A549 (cell line): ENCODE measurements around the gene SCUBE1. TPM values are rescaled to one million over a fixed set of nuclear protein-coding genes. Genes with fewer than 3 reads are reported as not detected.

Experiments used
- ATAC-seq, 2 experiments: fragments of 200-7000 bp in 1 of 2; fragments of >200 bp in 1 of 2; cut with Nextera tagmentation in 1 of 2; cut with Tn5 transposase in 1 of 2; 3 replicates each; pipeline versions ENCODE4 v1.8.0 to v1.9.1; 2018 to 2020; ENCODE audit warnings: mild to moderate bottlenecking in 1 of 2, moderate library complexity in 1 of 2
- CTCF ChIA-PET: fragments of 300-600 bp; sonication (Branson Sonifier 250); formaldehyde crosslinking; extraction: SDS; loops from one replicate; lab custom pipeline; 2021; ENCODE audit warnings: antibody characterized with exemption, inconsistent platforms; lab: Yijun Ruan, JAX
- POLR2A ChIA-PET: fragments of 350-600 bp; formaldehyde crosslinking; extraction: SDS; loops from one replicate; lab custom pipeline; 2021; ENCODE audit warnings: antibody characterized with exemption, inconsistent platforms; lab: Yijun Ruan, JAX
- DNase-seq, 2 experiments: peaks; one replicate each; pipeline versions ENCODE4 v3.0.0 to v3.0.0-alpha.2; 2011 to 2016; ENCODE audit warnings: low read depth in 1 of 2, low spot score in 1 of 2
- FAIRE-seq: peaks from 2 replicates; lab custom pipeline; 2011; peaks lifted over from hg19 to GRCh38; lab: Jason Lieb, UNC
- H3K27ac ChIP-seq, 2 experiments: fragments of >200 bp; sonication (Bioruptor Twin); formaldehyde crosslinking; 3 replicates each; pipeline ENCODE4 v1.5.1; 2016 to 2017
- H3K4me1 ChIP-seq: fragments of >200 bp; sonication (Bioruptor Twin); formaldehyde crosslinking; 3 replicates; pipeline ENCODE4 v1.6.1; 2016
- H3K4me2 ChIP-seq: fragments of >200 bp; sonication (Bioruptor Twin); formaldehyde crosslinking; 3 replicates; pipeline ENCODE4 v1.6.1; 2016
- H3K4me3 ChIP-seq: fragments of >200 bp; sonication (Bioruptor Twin); formaldehyde crosslinking; 3 replicates; pipeline ENCODE4 v1.5.1; 2016
- H3K9me3 ChIP-seq: fragments of >200 bp; sonication (Bioruptor Twin); formaldehyde crosslinking; 3 replicates; pipeline ENCODE4 v1.6.1; 2016
- BHLHE40 ChIP-seq: IDR thresholded peaks from 2 replicates; pipeline ENCODE4 v1.6.1; 2012; ENCODE audit warnings: low read depth, low read length, inconsistent platforms
- CBX2 ChIP-seq: fragments of 200-600 bp; sonication (generic); IDR thresholded peaks from 2 replicates; pipeline ENCODE4 v1.6.1; 2016; ENCODE audit warnings: low read depth, mild to moderate bottlenecking, borderline replicate concordance
- CBX8 ChIP-seq: fragments of 200-600 bp; sonication (generic); IDR thresholded peaks from 2 replicates; pipeline ENCODE4 v1.6.1; 2016
- CEBPB ChIP-seq, 2 experiments: fragments of >200 bp in 1 of 2; sonication (Bioruptor Twin) in 1 of 2; formaldehyde crosslinking in 1 of 2; IDR thresholded peaks; 2 replicates each; pipeline ENCODE4 v1.6.1; 2012 to 2016
- CHD2 ChIP-seq: fragments of 150-350 bp; IDR thresholded peaks from 2 replicates; pipeline ENCODE4 v1.6.1; 2014; ENCODE audit warnings: low read length; ENCODE audit not compliant: partially characterized antibody
- EHF ChIP-seq: fragments of 250-450 bp; sonication (Bioruptor Pico); IDR thresholded peaks from 2 replicates; pipeline ENCODE4 v1.5.0; 2020; ENCODE audit warnings: mild to moderate bottlenecking
- FOSB ChIP-seq: fragments of 250-450 bp; sonication (Bioruptor Pico); IDR thresholded peaks from 2 replicates; pipeline ENCODE4 v1.5.0; 2020; ENCODE audit warnings: mild to moderate bottlenecking, moderate library complexity
- FOSL2 ChIP-seq, 2 experiments: fragments of 450-650 bp in 1 of 2; fragments of >200 bp in 1 of 2; sonication (Bioruptor Twin) in 1 of 2; formaldehyde crosslinking; IDR thresholded peaks; 2 replicates each; pipeline versions ENCODE4 v1.5.0 to v1.6.1; 2016 to 2020; ENCODE audit warnings: mild to moderate bottlenecking in 1 of 2, moderate library complexity in 1 of 2
- FOXS1 ChIP-seq: fragments of 250-450 bp; sonication (Bioruptor Pico); IDR thresholded peaks from 2 replicates; pipeline ENCODE4 v1.5.0; 2020; ENCODE audit warnings: mild to moderate bottlenecking, moderate library complexity
- GATA3 ChIP-seq: IDR thresholded peaks from 2 replicates; pipeline ENCODE4 v1.6.1; 2012; ENCODE audit warnings: borderline replicate concordance
- JUNB ChIP-seq: fragments of >200 bp; sonication (Bioruptor Twin); formaldehyde crosslinking; IDR thresholded peaks from 2 replicates; pipeline ENCODE4 v1.6.1; 2016
- KDM1A ChIP-seq: fragments of 200-600 bp; sonication (generic); IDR thresholded peaks from 2 replicates; pipeline ENCODE4 v1.6.1; 2016; ENCODE audit warnings: low read depth, mild to moderate bottlenecking
- KDM5A ChIP-seq: fragments of 200-600 bp; sonication (generic); IDR thresholded peaks from 2 replicates; pipeline ENCODE4 v1.6.1; 2016; ENCODE audit warnings: antibody characterized with exemption, mild to moderate bottlenecking
- MAZ ChIP-seq: fragments of 150-350 bp; IDR thresholded peaks from 2 replicates; pipeline ENCODE4 v1.6.1; 2014; ENCODE audit warnings: antibody characterized with exemption, low read depth, low read length, borderline replicate concordance
- MYC ChIP-seq: IDR thresholded peaks from 2 replicates; pipeline ENCODE4 v1.6.1; 2012; ENCODE audit warnings: mild to moderate bottlenecking, inconsistent platforms, low read length, improper control_type of control experiment, borderline replicate concordance
- NPAS2 ChIP-seq: fragments of 250-450 bp; sonication (Bioruptor Pico); IDR thresholded peaks from 2 replicates; pipeline ENCODE4 v1.8.0; 2022; ENCODE audit warnings: mild to moderate bottlenecking, moderate library complexity, borderline replicate concordance
- NR3C1 ChIP-seq: fragments of >200 bp; sonication (Bioruptor Twin); formaldehyde crosslinking; IDR thresholded peaks from 3 replicates; pipeline ENCODE4 v1.6.1; 2017
- RAD21 ChIP-seq, 2 experiments: fragments of >200 bp in 1 of 2; sonication (Bioruptor Twin) in 1 of 2; formaldehyde crosslinking in 1 of 2; IDR thresholded peaks in 1 of 2; conservative IDR thresholded peaks in 1 of 2; 2 replicates in 1 of 2; 3 replicates in 1 of 2; pipeline ENCODE4 v1.6.1; 2012 to 2018; ENCODE audit warnings: inconsistent platforms in 1 of 2
- RNF2 ChIP-seq: fragments of 200-600 bp; sonication (generic); IDR thresholded peaks from 2 replicates; pipeline ENCODE4 v1.6.1; 2016; ENCODE audit warnings: low read depth, mild to moderate bottlenecking, antibody characterized with exemption, moderate library complexity, borderline replicate concordance
- SMC3 ChIP-seq: fragments of >200 bp; sonication (Bioruptor Twin); formaldehyde crosslinking; IDR thresholded peaks from 3 replicates; pipeline ENCODE4 v1.6.1; 2018; ENCODE audit warnings: inconsistent platforms
- TP53 ChIP-seq: fragments of 250-450 bp; sonication (Bioruptor Pico); IDR thresholded peaks from 2 replicates; pipeline ENCODE4 v1.5.0; 2021; ENCODE audit warnings: mild to moderate bottlenecking, moderate library complexity
- ZNF302 ChIP-seq: fragments of 250-450 bp; sonication (Bioruptor Pico); IDR thresholded peaks from 2 replicates; pipeline ENCODE4 v1.9.0; 2021; ENCODE audit warnings: inconsistent platforms, mild to moderate bottlenecking, moderate library complexity
- whole genome bisulfite sequencing: methylation state at CpG from one replicate; pipeline ENCODE4 v1.1.6; 2017; ENCODE audit errors: missing lambda C conversion rate; 5-methylcytosine and 5-hydroxymethylcytosine counted together
- polyA plus RNA-seq, 4 experiments: library from polyadenylated mRNA; depleted of rRNA in 3 of 4; stranded (reverse); fragments of >200 nt; fragmentation: RNase III in 1 of 4; extraction: RNeasy Plus Mini Kit Qiagen cat#74134 plus additional on column Dnase treatment in 1 of 4; gene quantifications; 2 replicates in 3 of 4; 3 replicates in 1 of 4; pipeline ENCODE4 v1.2.3, GENCODE V29; 2011 to 2017
- TF ChIP-seq, protein P1 (sequence below): fragments of >200 bp; sonication (Bioruptor Twin); formaldehyde crosslinking; IDR thresholded peaks from 3 replicates; pipeline ENCODE4 v1.6.1; 2016
- TF ChIP-seq, protein P2 (sequence below): fragments of 250-450 bp; sonication (Bioruptor Pico); IDR thresholded peaks from 2 replicates; pipeline ENCODE4 v1.5.0; 2020; ENCODE audit warnings: low read depth, mild to moderate bottlenecking, moderate library complexity
- TF ChIP-seq, protein P3 (sequence below): fragments of 200-600 bp; sonication (generic); IDR thresholded peaks from 2 replicates; pipeline ENCODE4 v1.6.1; 2016; ENCODE audit warnings: antibody characterized with exemption, mild to moderate bottlenecking, moderate library complexity

SCUBE1 gene
- polyA plus RNA-seq, 2 of the 4 experiments (the other 2 are of a cell fraction), result 0.01 to 0.12 TPM

DNA sequence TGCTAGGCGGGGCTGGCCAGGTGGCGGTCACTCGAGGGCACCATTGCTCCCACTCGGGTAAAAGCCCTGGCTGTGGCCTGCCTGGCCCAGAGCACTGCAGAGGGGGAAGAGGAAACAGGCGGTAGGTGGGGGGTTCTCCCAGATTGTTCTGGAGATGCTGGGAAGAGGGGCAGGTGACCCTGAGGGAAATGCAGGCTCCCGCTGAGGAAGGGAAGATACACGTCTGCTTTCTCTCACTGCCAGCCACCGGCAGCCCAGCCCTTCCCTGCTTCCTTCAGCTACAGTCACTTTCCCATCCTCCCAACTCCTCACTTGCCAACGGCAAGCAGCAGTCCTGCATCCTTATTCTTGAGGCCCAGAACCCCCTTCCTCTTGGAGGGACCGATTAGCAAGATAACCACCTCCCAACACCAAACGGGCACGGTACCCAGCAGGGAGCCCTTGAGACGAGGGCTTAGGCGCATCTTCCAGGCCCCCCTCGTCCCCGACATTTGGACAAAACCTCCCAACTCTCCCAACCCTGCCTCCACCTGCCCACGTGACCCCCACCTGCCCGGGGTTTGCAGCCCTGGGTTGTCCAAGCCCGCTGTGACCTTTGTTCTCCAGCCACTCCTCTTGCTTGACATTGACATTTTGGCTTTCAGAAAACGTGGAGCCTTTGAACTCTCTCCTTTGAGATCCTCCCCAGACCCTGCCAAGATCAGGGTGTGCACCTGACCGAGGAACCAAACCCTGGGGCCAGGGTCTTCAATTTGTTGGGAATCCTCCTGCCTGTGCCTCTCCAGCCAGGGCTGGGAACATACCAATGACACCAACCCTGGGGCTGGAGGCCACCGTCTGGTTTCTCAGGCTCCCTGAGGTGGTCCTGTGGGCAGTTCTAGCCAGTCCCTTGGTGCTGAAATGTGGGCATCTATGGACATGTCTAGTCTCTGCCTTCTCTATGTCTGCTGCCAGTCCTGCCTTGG is 107.4 kb downstream of the SCUBE1 start:
- Histone ChIP-seq H3K4me2 (no peak overlapping the region), H3K9me3 (no peaks in the 10 kb centered on the region), H3K4me1 (no peaks in the 10 kb centered on the region), H3K27ac (no peak overlapping the region), H3K4me3 (no peak overlapping the region)
- no peak for TF ChIP-seq FOSB (CRISPR knock-in tag)
- TF ChIP-seq SMC3, result no peak
- TF ChIP-seq RNF2, result no peak
- no peak for TF ChIP-seq GATA3
- no peak for TF ChIP-seq CBX2
- TF ChIP-seq FOSL2 (IDR thresholded peaks at IDR 0.05), result no peak
- TF ChIP-seq FOSL2 (CRISPR knock-in tag; IDR thresholded peaks at IDR 0.05), result no peak
- TF ChIP-seq, protein P1, sequence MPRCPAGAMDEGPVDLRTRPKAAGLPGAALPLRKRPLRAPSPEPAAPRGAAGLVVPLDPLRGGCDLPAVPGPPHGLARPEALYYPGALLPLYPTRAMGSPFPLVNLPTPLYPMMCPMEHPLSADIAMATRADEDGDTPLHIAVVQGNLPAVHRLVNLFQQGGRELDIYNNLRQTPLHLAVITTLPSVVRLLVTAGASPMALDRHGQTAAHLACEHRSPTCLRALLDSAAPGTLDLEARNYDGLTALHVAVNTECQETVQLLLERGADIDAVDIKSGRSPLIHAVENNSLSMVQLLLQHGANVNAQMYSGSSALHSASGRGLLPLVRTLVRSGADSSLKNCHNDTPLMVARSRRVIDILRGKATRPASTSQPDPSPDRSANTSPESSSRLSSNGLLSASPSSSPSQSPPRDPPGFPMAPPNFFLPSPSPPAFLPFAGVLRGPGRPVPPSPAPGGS, result no peak
- TF ChIP-seq NR3C1, result no peak
- TF ChIP-seq CBX8, result no peak
- no peak for TF ChIP-seq MAZ
- TF ChIP-seq JUNB, result no peak
- no peak for TF ChIP-seq TP53 (CRISPR knock-in tag)
- FAIRE-seq (no peak), ATAC-seq (no peak), DNase-seq (no peak)
- POLR2A ChIA-PET, result no interaction called here
- CTCF ChIA-PET, result interaction anchor here (1.4 kb wide), 1 partner anchor 110 kb away, joined by 4 read pairs; no protein-coding TSS in a partner anchor
- WGBS, result 58% methylated on average over 19 of the region's 22 CpGs

DNA sequence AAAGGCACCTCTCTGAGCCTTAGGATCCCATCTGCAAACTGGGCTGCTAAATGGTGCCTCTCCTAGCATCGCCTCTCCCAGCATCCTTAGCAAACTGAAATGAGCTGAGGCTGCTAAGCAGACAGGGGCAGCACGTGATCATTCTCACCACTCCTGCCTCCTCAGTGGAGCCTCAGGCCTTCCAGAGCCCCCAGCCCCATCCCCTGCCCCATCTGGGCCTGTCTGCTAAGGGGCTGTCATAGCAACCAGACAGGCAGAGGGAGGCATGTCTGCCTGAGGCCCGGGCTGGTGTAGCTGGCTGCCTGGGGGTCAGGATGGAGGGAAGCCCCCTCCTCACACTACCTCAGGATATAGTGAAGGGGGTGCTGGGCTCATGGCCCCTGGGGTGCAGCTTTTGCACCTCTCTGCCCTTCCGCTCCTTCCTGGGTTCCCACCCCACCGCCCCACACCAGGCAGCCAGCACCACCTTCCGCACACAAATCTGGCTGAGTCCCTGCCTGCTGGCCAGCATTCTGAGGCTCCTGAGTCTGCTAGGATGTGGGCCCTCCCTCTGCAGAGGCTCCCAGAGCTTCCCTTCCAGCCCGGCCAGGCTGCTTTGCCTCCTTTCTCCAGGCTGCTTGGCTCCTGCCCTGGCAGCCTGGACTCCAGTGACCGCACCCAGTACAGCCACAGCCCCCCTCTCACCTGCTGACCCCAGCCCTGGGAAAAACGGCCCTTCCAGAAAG is 108.7 kb downstream of the SCUBE1 start:
- Histone ChIP-seq H3K4me2 (no peak overlapping the region), H3K4me1 (no peaks in the 10 kb centered on the region), H3K4me3 (no peak overlapping the region), H3K27ac (no peak overlapping the region), H3K9me3 (no peaks in the 10 kb centered on the region)
- ChIA-PET CTCF (interaction anchor here (1.4 kb wide), 1 partner anchor 112 kb away, joined by 4 read pairs; no protein-coding TSS in a partner anchor), POLR2A (no interaction called here)
- ATAC-seq (no peak; a peak in 1 of 6 replicates), DNase-seq (no peak), FAIRE-seq (no peak)
- WGBS, result 53% methylated on average over 3 of the region's 9 CpGs
- no peak for TF ChIP-seq NR3C1
- no peak for TF ChIP-seq EHF (CRISPR knock-in tag)
- TF ChIP-seq KDM1A, result no peak
- no peak for TF ChIP-seq FOXS1 (CRISPR knock-in tag)
- no peak for TF ChIP-seq ZNF302 (CRISPR knock-in tag)
- TF ChIP-seq, protein P2, sequence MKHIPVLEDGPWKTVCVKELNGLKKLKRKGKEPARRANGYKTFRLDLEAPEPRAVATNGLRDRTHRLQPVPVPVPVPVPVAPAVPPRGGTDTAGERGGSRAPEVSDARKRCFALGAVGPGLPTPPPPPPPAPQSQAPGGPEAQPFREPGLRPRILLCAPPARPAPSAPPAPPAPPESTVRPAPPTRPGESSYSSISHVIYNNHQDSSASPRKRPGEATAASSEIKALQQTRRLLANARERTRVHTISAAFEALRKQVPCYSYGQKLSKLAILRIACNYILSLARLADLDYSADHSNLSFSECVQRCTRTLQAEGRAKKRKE (CRISPR knock-in tag), result no peak
- no peak for TF ChIP-seq RAD21 (conservative IDR thresholded peaks at IDR 0.05 in 1 of 2, IDR thresholded peaks at IDR 0.05 in 1 of 2)
- TF ChIP-seq NPAS2 (CRISPR knock-in tag), result no peak
- TF ChIP-seq CHD2, result no peak
- TF ChIP-seq BHLHE40, result no peak
- TF ChIP-seq MYC, result no peak
- no peak for TF ChIP-seq KDM5A
- TF ChIP-seq, protein P3, sequence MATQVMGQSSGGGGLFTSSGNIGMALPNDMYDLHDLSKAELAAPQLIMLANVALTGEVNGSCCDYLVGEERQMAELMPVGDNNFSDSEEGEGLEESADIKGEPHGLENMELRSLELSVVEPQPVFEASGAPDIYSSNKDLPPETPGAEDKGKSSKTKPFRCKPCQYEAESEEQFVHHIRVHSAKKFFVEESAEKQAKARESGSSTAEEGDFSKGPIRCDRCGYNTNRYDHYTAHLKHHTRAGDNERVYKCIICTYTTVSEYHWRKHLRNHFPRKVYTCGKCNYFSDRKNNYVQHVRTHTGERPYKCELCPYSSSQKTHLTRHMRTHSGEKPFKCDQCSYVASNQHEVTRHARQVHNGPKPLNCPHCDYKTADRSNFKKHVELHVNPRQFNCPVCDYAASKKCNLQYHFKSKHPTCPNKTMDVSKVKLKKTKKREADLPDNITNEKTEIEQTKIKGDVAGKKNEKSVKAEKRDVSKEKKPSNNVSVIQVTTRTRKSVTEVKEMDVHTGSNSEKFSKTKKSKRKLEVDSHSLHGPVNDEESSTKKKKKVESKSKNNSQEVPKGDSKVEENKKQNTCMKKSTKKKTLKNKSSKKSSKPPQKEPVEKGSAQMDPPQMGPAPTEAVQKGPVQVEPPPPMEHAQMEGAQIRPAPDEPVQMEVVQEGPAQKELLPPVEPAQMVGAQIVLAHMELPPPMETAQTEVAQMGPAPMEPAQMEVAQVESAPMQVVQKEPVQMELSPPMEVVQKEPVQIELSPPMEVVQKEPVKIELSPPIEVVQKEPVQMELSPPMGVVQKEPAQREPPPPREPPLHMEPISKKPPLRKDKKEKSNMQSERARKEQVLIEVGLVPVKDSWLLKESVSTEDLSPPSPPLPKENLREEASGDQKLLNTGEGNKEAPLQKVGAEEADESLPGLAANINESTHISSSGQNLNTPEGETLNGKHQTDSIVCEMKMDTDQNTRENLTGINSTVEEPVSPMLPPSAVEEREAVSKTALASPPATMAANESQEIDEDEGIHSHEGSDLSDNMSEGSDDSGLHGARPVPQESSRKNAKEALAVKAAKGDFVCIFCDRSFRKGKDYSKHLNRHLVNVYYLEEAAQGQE, result no peak
- no peak for TF ChIP-seq CEBPB (IDR thresholded peaks at IDR 0.05)
